ENCODE results near the gene RAB40A.
"Not testable (repeated sequence)": the region's sequence is repeated elsewhere in the genome, so short reads cannot be mapped to it uniquely, and the experiment has no call there.

Gene RAB40A

DNA sequence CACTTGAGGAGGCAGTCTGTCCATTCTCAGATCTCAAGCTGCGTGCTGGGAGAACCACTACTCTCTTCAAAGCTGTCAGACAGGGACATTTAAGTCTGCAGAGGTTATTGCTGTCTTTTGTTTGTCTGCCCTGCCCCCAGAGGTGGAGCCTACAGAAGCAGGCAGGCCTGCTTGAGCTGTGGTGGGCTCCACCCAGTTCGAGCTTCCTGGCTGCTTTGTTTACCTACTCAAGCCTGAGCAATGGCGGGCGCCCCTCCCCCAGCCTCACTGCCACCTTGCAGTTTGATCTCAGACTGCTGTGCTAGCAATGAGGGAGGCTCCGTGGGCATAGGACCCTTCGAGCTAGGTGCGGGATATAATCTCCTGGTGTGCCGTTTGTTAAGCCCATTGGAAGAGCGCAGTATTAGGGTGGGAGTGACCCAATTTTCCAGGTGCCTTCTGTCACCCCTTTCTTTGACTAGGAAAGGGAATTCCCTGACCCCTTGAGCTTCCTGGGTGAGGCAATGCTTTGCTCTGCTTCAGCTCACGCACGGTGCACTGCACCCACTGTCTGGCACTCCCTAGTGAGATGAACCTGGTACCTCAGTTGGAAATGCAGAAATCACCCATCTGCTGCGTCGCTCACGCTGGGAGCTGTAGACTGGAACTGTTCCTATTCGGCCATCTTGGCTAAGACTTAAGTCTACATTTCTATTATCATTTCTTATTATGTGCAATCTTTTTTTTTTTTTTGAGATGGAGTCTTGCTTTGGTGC lies 59.1 kb downstream of the RAB40A start:
- DNase-seq, result not testable (repeated sequence)

DNA sequence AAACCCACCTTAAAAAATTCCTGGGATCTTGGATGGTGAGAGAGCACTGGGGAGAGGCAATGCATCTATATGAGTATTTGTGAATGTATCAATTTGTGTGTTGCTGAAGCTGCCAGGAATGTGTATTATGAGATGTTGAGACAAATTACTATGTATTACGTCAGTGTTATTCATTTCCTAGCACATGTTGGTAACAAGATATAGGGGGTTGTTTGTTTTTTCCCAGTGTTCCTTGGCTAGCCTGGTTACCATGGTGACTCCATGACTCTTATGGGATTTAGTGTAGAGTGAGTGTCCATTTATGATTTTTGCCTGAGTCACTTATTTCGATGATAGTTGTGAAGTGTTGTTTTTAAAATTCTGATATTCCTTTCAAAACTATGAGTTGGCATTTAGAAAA lies 65.6 kb downstream of the RAB40A start:
- no peak for DNase-seq
